ENCODE data around the gene RWDD3.
A peak's percentile ranks its signal among the peaks of the same experiment; 100 is the strongest.

The RWDD3 gene

GRCh38 chr1:95216292-95216990 is 17.6 kb upstream of the RWDD3 start:
- DNase-seq (ENCODE audit: low read depth), result no peak
- H3K4me3 ChIP-seq (ENCODE audit: control insufficient read depth, low read depth, low read length), result no peak overlapping the region
- no peak for TF ChIP-seq CTCF (IDR thresholded peaks at IDR 0.05; ENCODE audit: control insufficient read depth, insufficient read depth, low read depth, low read length, missing control alignments)

GRCh38 chr1:95217371-95217770 is 16.6 kb upstream of the RWDD3 start:
- no peak for TF ChIP-seq CTCF (IDR thresholded peaks at IDR 0.05; ENCODE audit: control insufficient read depth, insufficient read depth, low read depth, low read length, missing control alignments)
- no peak for DNase-seq (ENCODE audit: low read depth)
- no peak overlapping the region for H3K4me3 ChIP-seq (ENCODE audit: control insufficient read depth, low read depth, low read length)

GRCh38 chr1:95219407-95219806 is 14.6 kb upstream of the RWDD3 start:
- DNase-seq (ENCODE audit: low read depth), result no peak
- no peak overlapping the region for H3K4me3 ChIP-seq (ENCODE audit: control insufficient read depth, low read depth, low read length)
- TF ChIP-seq CTCF (IDR thresholded peaks at IDR 0.05; ENCODE audit: control insufficient read depth, insufficient read depth, low read depth, low read length, missing control alignments), result no peak

- H3K4me3 ChIP-seq (ENCODE audit: control insufficient read depth, low read depth, low read length), result no peak overlapping the region
- no peak for DNase-seq (ENCODE audit: low read depth)
- no peak for TF ChIP-seq CTCF (IDR thresholded peaks at IDR 0.05; ENCODE audit: control insufficient read depth, insufficient read depth, low read depth, low read length, missing control alignments)
These were observed 12.7 kb upstream of the RWDD3 start for GRCh38 chr1:95221306-95221705.

- H3K4me3 ChIP-seq (ENCODE audit: control insufficient read depth, low read depth, low read length), result no peak overlapping the region
- TF ChIP-seq CTCF (IDR thresholded peaks at IDR 0.05; ENCODE audit: control insufficient read depth, insufficient read depth, low read depth, low read length, missing control alignments), result no peak
- no peak for DNase-seq (ENCODE audit: low read depth)
These were observed 11.4 kb upstream of the RWDD3 start for GRCh38 chr1:95222629-95223028.

- no peak for TF ChIP-seq CTCF (IDR thresholded peaks at IDR 0.05; ENCODE audit: control insufficient read depth, insufficient read depth, low read depth, low read length, missing control alignments)
- DNase-seq (ENCODE audit: low read depth), result peak; percentile 10
- H3K4me3 ChIP-seq (ENCODE audit: control insufficient read depth, low read depth, low read length), result no peak overlapping the region
These were observed 10.9 kb upstream of the RWDD3 start for GRCh38 chr1:95223110-95223509.

Data from AG09309 (cell line).